H1 (cell line): ENCODE measurements around the gene IFNA2. TPM values are rescaled to one million over a fixed set of nuclear protein-coding genes. Genes with fewer than 3 reads are reported as not detected.

Experiments used
- CTCF ChIA-PET: fragments of 300-600 bp; sonication (Branson Sonifier 250); formaldehyde crosslinking; loops from one replicate; lab custom pipeline; 2021; ENCODE audit not compliant: partially characterized antibody; lab: Charles Lee
- POLR2A ChIA-PET: fragments of 300-600 bp; sonication (Branson Sonifier 250); formaldehyde crosslinking; loops from one replicate; lab custom pipeline; 2021; ENCODE audit warnings: inconsistent platforms; ENCODE audit not compliant: partially characterized antibody; lab: Charles Lee
- DNase-seq, 2 experiments: peaks; one replicate each; pipeline versions ENCODE4 v3.0.0 to v3.0.0-alpha.2; 2010 to 2022; ENCODE audit warnings: low spot score in 2 of 2, low read depth in 1 of 2, mixed read lengths in 1 of 2
- FAIRE-seq: peaks from 2 replicates; lab custom pipeline; 2011; peaks lifted over from hg19 to GRCh38; lab: Jason Lieb, UNC
- H2AFZ ChIP-seq: 2 replicates; pipeline ENCODE4 v1.8.1; 2012; ENCODE audit warnings: low read length, inconsistent platforms
- H2AK5ac ChIP-seq: 2 replicates; pipeline ENCODE4 v1.6.1; 2013; ENCODE audit warnings: low read depth, low read length
- H2BK120ac ChIP-seq: replicated peaks from 2 replicates; pipeline ENCODE3; 2013; ENCODE audit warnings: low read depth, low read length, inconsistent platforms
- H2BK12ac ChIP-seq: 2 replicates; pipeline ENCODE4 v1.6.1; 2013; ENCODE audit warnings: low read depth, low read length
- H2BK15ac ChIP-seq: 2 replicates; pipeline ENCODE4 v1.6.1; 2013; ENCODE audit warnings: low read length
- H2BK20ac ChIP-seq: 2 replicates; pipeline ENCODE4 v1.6.1; 2013; ENCODE audit warnings: low read length
- H2BK5ac ChIP-seq: 2 replicates; pipeline ENCODE4 v1.6.1; 2013; ENCODE audit warnings: low read depth, low read length
- H3K14ac ChIP-seq: 2 replicates; pipeline ENCODE4 v1.6.1; 2013; ENCODE audit warnings: inconsistent platforms; ENCODE audit not compliant: insufficient read length
- H3K18ac ChIP-seq: 2 replicates; pipeline ENCODE4 v1.6.1; 2013; ENCODE audit warnings: low read length; ENCODE audit errors: extremely low read depth
- H3K23ac ChIP-seq: 2 replicates; pipeline ENCODE4 v1.6.1; 2013; ENCODE audit warnings: inconsistent platforms; ENCODE audit not compliant: insufficient read length
- H3K23me2 ChIP-seq: 2 replicates; pipeline ENCODE4 v1.6.1; 2013; ENCODE audit warnings: low read depth, low read length
- H3K27ac ChIP-seq: 2 replicates; pipeline ENCODE4 v1.6.1; 2011; ENCODE audit warnings: low read depth, low read length, inconsistent platforms
- H3K27me3 ChIP-seq, 4 experiments: replicated peaks in 1 of 4; 1 replicate in 1 of 4; 2 replicates in 3 of 4; pipeline versions ENCODE4 v1.6.1 to v1.8.1; 2011 to 2013; ENCODE audit warnings: low read length in 3 of 4, mild to moderate bottlenecking in 3 of 4, inconsistent platforms in 2 of 4, mixed read lengths in 2 of 4, moderate library complexity in 1 of 4; ENCODE audit not compliant: control insufficient read depth in 3 of 4, insufficient read depth in 3 of 4; ENCODE audit errors: extremely low read depth in 1 of 4
- H3K36me3 ChIP-seq, 4 experiments: 2 replicates each; pipeline versions ENCODE4 v1.6.1 to v1.8.1; 2011 to 2013; ENCODE audit warnings: mild to moderate bottlenecking in 4 of 4, low read length in 3 of 4, moderate library complexity in 2 of 4, control low read depth in 1 of 4, inconsistent platforms in 1 of 4; ENCODE audit not compliant: insufficient read depth in 4 of 4, control insufficient read depth in 2 of 4
- H3K4ac ChIP-seq: replicated peaks from 2 replicates; pipeline ENCODE3; 2013; ENCODE audit warnings: low read length, low read depth, mixed read lengths, inconsistent platforms; ENCODE audit not compliant: insufficient read length
- H3K4me1 ChIP-seq, 4 experiments: replicated peaks in 1 of 4; 1 replicate in 1 of 4; 2 replicates in 3 of 4; pipeline versions ENCODE4 v1.6.1 to v1.8.1; 2011 to 2013; ENCODE audit warnings: low read length in 3 of 4, inconsistent platforms in 2 of 4, mixed read lengths in 1 of 4; ENCODE audit not compliant: insufficient read depth in 4 of 4, control insufficient read depth in 3 of 4
- H3K4me2 ChIP-seq, 2 experiments: 2 replicates each; pipeline versions ENCODE4 v1.6.1 to v1.8.1; 2011 to 2013; ENCODE audit warnings: low read depth in 2 of 2, low read length in 2 of 2, control low read depth in 1 of 2, inconsistent platforms in 1 of 2, mild to moderate bottlenecking in 1 of 2; ENCODE audit not compliant: insufficient read depth in 1 of 2
- H3K4me3 ChIP-seq, 4 experiments: fragments of 200-600, 300-600 bp in 1 of 4; sonication (generic), shearing (Covaris generic), sonication (Bioruptor Twin) in 1 of 4; 2 replicates each; pipeline versions ENCODE4 v1.5.1 to v1.8.1; 2011 to 2016; ENCODE audit warnings: low read length in 4 of 4, low read depth in 3 of 4, control low read depth in 2 of 4, inconsistent platforms in 2 of 4, mild to moderate bottlenecking in 2 of 4, mixed read lengths in 1 of 4, moderate library complexity in 1 of 4; ENCODE audit not compliant: insufficient read depth in 2 of 4; ENCODE audit errors: extremely low read depth in 1 of 4
- H3K56ac ChIP-seq: replicated peaks from 2 replicates; pipeline ENCODE3; 2013; ENCODE audit warnings: low read depth, mild to moderate bottlenecking, mixed read lengths, low read length, inconsistent platforms; ENCODE audit not compliant: insufficient read length
- H3K79me1 ChIP-seq: 2 replicates; pipeline ENCODE4 v1.6.1; 2013; ENCODE audit warnings: low read depth, low read length, control low read depth
- H3K79me2 ChIP-seq, 2 experiments: 2 replicates each; pipeline versions ENCODE4 v1.6.1 to v1.8.1; 2012 to 2013; ENCODE audit warnings: low read length in 2 of 2, mild to moderate bottlenecking in 2 of 2, inconsistent platforms in 1 of 2; ENCODE audit not compliant: insufficient read depth in 2 of 2, control insufficient read depth in 1 of 2
- H3K9ac ChIP-seq, 4 experiments: replicated peaks in 1 of 4; 1 replicate in 1 of 4; 2 replicates in 3 of 4; pipeline versions ENCODE4 v1.6.1 to v1.8.1; 2011 to 2013; ENCODE audit warnings: low read depth in 3 of 4, low read length in 3 of 4, control low read depth in 2 of 4, mild to moderate bottlenecking in 2 of 4, moderate library complexity in 2 of 4, inconsistent platforms in 1 of 4; ENCODE audit errors: extremely low read depth in 1 of 4
- H3K9me3 ChIP-seq, 2 experiments: 2 replicates each; pipeline versions ENCODE4 v1.6.1 to v1.8.1; 2012 to 2013; ENCODE audit warnings: mild to moderate bottlenecking in 2 of 2, moderate library complexity in 2 of 2, control low read depth in 1 of 2, inconsistent platforms in 1 of 2, low read depth in 1 of 2, low read length in 1 of 2, mixed read lengths in 1 of 2; ENCODE audit not compliant: insufficient read depth in 2 of 2
- H4K20me1 ChIP-seq, 2 experiments: replicated peaks in 1 of 2; 2 replicates each; pipeline versions ENCODE3 to v1.8.1; 2011 to 2013; ENCODE audit warnings: inconsistent platforms in 2 of 2, low read length in 2 of 2, mild to moderate bottlenecking in 1 of 2; ENCODE audit not compliant: insufficient read depth in 2 of 2, control insufficient read depth in 1 of 2
- H4K5ac ChIP-seq: 2 replicates; pipeline ENCODE4 v1.6.1; 2013; ENCODE audit warnings: low read length, low read depth, mixed read lengths, inconsistent platforms; ENCODE audit not compliant: insufficient read length
- H4K8ac ChIP-seq: 2 replicates; pipeline ENCODE4 v1.8.0; 2013; ENCODE audit warnings: mild to moderate bottlenecking, moderate library complexity, low read length, inconsistent platforms; ENCODE audit not compliant: insufficient read depth; ENCODE audit errors: extremely low read depth
- H4K91ac ChIP-seq: replicated peaks from 2 replicates; pipeline ENCODE3; 2013; ENCODE audit warnings: low read length, mixed read lengths, inconsistent platforms; ENCODE audit not compliant: insufficient read length
- BACH1 ChIP-seq: IDR thresholded peaks from 2 replicates; pipeline ENCODE4 v1.6.1; 2012; ENCODE audit warnings: low read length, improper control_type of control experiment
- BCL11A ChIP-seq, 2 experiments: IDR thresholded peaks; one replicate each; pipeline ENCODE4 v1.6.1; 2011; ENCODE audit warnings: low read depth in 2 of 2, low read length in 2 of 2, mild to moderate bottlenecking in 2 of 2
- CHD1 ChIP-seq: IDR thresholded peaks from 2 replicates; pipeline ENCODE4 v1.6.1; 2012; ENCODE audit warnings: low read depth, low read length, improper control_type of control experiment
- CTCF ChIP-seq, 3 experiments: IDR thresholded peaks; 1 replicate in 2 of 3; 2 replicates in 1 of 3; pipeline versions ENCODE4 v1.5.1 to v1.6.1; 2011; ENCODE audit warnings: low read length in 3 of 3, mild to moderate bottlenecking in 3 of 3, inconsistent platforms in 2 of 3, low read depth in 1 of 3, moderate library complexity in 1 of 3; ENCODE audit not compliant: insufficient read depth in 1 of 3; ENCODE audit errors: control extremely low read depth in 1 of 3
- E2F6 ChIP-seq: IDR thresholded peaks from 2 replicates; pipeline ENCODE4 v1.6.1; 2012; ENCODE audit warnings: inconsistent platforms
- KDM1A ChIP-seq: fragments of 200-600, 300-600 bp; sonication (generic); IDR thresholded peaks from 2 replicates; pipeline ENCODE4 v1.7.1; 2016; ENCODE audit warnings: mild to moderate bottlenecking, low read length, borderline replicate concordance
- MAX ChIP-seq: IDR thresholded peaks from 2 replicates; pipeline ENCODE4 v1.6.1; 2012; ENCODE audit warnings: inconsistent platforms
- RAD21 ChIP-seq, 2 experiments: IDR thresholded peaks in 1 of 2; conservative IDR thresholded peaks in 1 of 2; 2 replicates each; pipeline ENCODE4 v1.6.1; 2011; ENCODE audit warnings: low read depth in 2 of 2, low read length in 2 of 2, improper control_type of control experiment in 1 of 2, inconsistent platforms in 1 of 2, mild to moderate bottlenecking in 1 of 2, moderate library complexity in 1 of 2
- RXRA ChIP-seq: IDR thresholded peaks from 2 replicates; pipeline ENCODE4 v1.6.1; 2011; ENCODE audit warnings: low read depth, mild to moderate bottlenecking, low read length, moderate library complexity; ENCODE audit not compliant: insufficient read depth
- SIRT6 ChIP-seq: IDR thresholded peaks from one replicate; pipeline ENCODE4 v1.7.1; 2012; ENCODE audit warnings: low read length, inconsistent platforms
- TBP ChIP-seq: IDR thresholded peaks from 2 replicates; pipeline ENCODE4 v1.6.1; 2011; ENCODE audit warnings: low read depth, low read length, improper control_type of control experiment
- whole genome bisulfite sequencing, 2 experiments: shearing (Covaris generic) in 1 of 2; methylation state at CpG; one replicate each; pipeline versions ENCODE4 v1.1.6 to v1.1.7; 2013 to 2015; ENCODE audit warnings: low lambda C conversion rate in 2 of 2, mixed read lengths in 2 of 2, inconsistent platforms in 1 of 2, low coverage in 1 of 2, missing lambda C conversion rate in 1 of 2; ENCODE audit not compliant: insufficient replicate concordance in 2 of 2, insufficient coverage in 1 of 2, insufficient read length in 1 of 2; ENCODE audit errors: extremely low coverage in 1 of 2, missing lambda C conversion rate in 1 of 2; 5-methylcytosine and 5-hydroxymethylcytosine counted together
- polyA plus RNA-seq, 7 experiments: library from polyadenylated mRNA; depleted of rRNA in 3 of 7; stranded (reverse) in 5 of 7; unstranded in 2 of 7; fragments of >200 nt in 5 of 7; fragments of 200-250 nt in 2 of 7; gene quantifications; 1 replicate in 5 of 7; 2 replicates in 1 of 7; 4 replicates in 1 of 7; pipeline versions ENCODE4 v1.2.1 to v1.2.3, GENCODE V29; 2011 to 2013; ENCODE audit warnings: missing spikeins in 2 of 7, mixed read lengths in 2 of 7
- total RNA-seq: library from RNA; stranded (reverse); fragmentation: NEBNext Ultra II Directional; extraction: Animal tissue kit (Norgen Biotek cat#: 25700); gene quantifications from 2 replicates; pipeline ENCODE4 v1.2.1, GENCODE V29; 2021

The IFNA2 gene
- total and polyA plus RNA-seq, 2 of the 8 experiments (the other 6 are each of a cell fraction or from before 2014, with no cell fraction given) = not detected

- no peaks in the 10 kb centered on the region for H3K79me2 ChIP-seq
- no peak for FAIRE-seq
- ChIA-PET POLR2A (no interaction called here), CTCF (interaction anchor here (1.6 to 4.1 kb wide), 3 partner anchors 8 to 82 kb away, joined by 7 to 19 read pairs (median 13); no protein-coding TSS in a partner anchor)
- H3K27me3 ChIP-seq = peaks cover 0 to 25% (median 17%) of the 10 kb centered on the region in 4 experiments; a peak in 5 of 7 replicates
- no peak overlapping the region for H3K14ac ChIP-seq
- no peaks in the 10 kb centered on the region for H3K36me3 ChIP-seq
- no peak overlapping the region for H3K4me3 ChIP-seq
- H3K4me1 ChIP-seq = no peaks in the 10 kb centered on the region
- H3K23me2 ChIP-seq = no peaks in the 10 kb centered on the region; the same call in 1 of the 2 replicates
- H4K91ac ChIP-seq = no peak overlapping the region
- no peak overlapping the region for H3K23ac ChIP-seq
- no peaks in the 10 kb centered on the region for H4K20me1 ChIP-seq
- no peak overlapping the region for H2BK20ac ChIP-seq
- no peak overlapping the region for H3K4me2 ChIP-seq
- H3K79me1 ChIP-seq = no peaks in the 10 kb centered on the region
- H4K5ac ChIP-seq = no peak overlapping the region
- H3K4ac ChIP-seq = no peak overlapping the region
- H2BK120ac ChIP-seq = no peak overlapping the region
- no peak overlapping the region for H2AK5ac ChIP-seq
- no peak overlapping the region for H3K56ac ChIP-seq
- H3K9me3 ChIP-seq = no peaks in the 10 kb centered on the region
- H3K18ac ChIP-seq = no peak overlapping the region
- H4K8ac ChIP-seq = no peak overlapping the region
- H2BK15ac ChIP-seq = no peak overlapping the region
- no peak overlapping the region for H3K27ac ChIP-seq
- H2BK5ac ChIP-seq = no peak overlapping the region
- H2BK12ac ChIP-seq = no peak overlapping the region
- H2AFZ ChIP-seq = no peak overlapping the region
- 82% methylated on average over 3 of the region's 3 CpGs; no CpG with 5 or more reads in 1 of the 2 experiments for WGBS, 2 experiments
- DNase-seq = no peak
- H3K9ac ChIP-seq = no peak overlapping the region
- TF ChIP-seq SIRT6 = no peak
- TF ChIP-seq RXRA = no peak
- TF ChIP-seq TBP = no peak
- TF ChIP-seq BACH1 = no peak
- no peak for TF ChIP-seq CTCF (IDR thresholded peaks at IDR 0.05; ENCODE audit: control extremely low read depth in 1 of 3, insufficient read depth in 1 of 3, low read depth in 1 of 3, low read length in 3 of 3)
- TF ChIP-seq BCL11A (IDR thresholded peaks at IDR 0.05; ENCODE audit: low read depth in 2 of 2, low read length in 2 of 2) = no peak
- TF ChIP-seq E2F6 = no peak
- no peak for TF ChIP-seq MAX
- no peak for TF ChIP-seq RAD21 (IDR thresholded peaks at IDR 0.05 in 1 of 2, conservative IDR thresholded peaks at IDR 0.05 in 1 of 2; ENCODE audit: low read depth in 2 of 2, low read length in 2 of 2)
- TF ChIP-seq KDM1A = no peak
- no peak for TF ChIP-seq CHD1
Measured at GRCh38 chr9:21399956-21400355, 14.8 kb upstream of the IFNA2 start.
